ENCODE measurements around the gene SCYGR4. TPM values are rescaled to one million over a fixed set of nuclear protein-coding genes. Genes with fewer than 3 reads are reported as not detected.
"Not testable (repeated sequence)": the region's sequence is repeated elsewhere in the genome, so short reads cannot be mapped to it uniquely, and the experiment has no call there.

Gene SCYGR4
- total and polyA plus RNA-seq, 3 experiments from 2014 or later, result not detected

DNA sequence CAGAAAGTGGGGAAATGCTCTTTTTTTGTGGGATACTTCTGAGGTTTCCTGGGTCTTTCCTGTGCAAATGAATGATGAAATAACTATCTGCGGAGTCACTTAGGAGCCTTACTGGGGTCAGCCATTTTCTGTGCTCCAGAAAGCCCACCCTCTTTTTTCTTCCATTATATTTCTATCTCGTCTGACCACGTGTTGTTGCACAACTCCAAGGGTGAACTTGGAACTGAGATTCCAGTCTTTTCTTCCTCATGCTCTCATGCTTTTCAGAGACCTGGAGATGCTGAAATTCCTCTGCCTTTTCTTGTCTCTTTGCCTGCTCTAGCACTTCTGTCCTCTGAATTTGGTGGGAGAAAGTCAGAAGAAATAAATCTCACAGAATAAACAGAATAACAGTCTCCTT is 44.5 kb downstream of the SCYGR4 start:
- Mint-ChIP-seq H3K27ac (no peak overlapping the region), H3K4me3 (no peak overlapping the region), H3K36me3 (no peaks in the 10 kb centered on the region), H3K27me3 (peaks cover 4 to 10% of the 10 kb centered on the region in 2 donors), H3K9me3 (no peaks in the 10 kb centered on the region), H3K4me1 (no peaks in the 10 kb centered on the region)
- CTCF ChIA-PET, result no interaction called here
- POLR2A ChIA-PET, result no interaction called here
- Histone ChIP-seq H3K4me3 (ENCODE audit: low read length) (no peak overlapping the region), H3K27me3 (ENCODE audit: insufficient read depth, low read length, poor library complexity, severe bottlenecking) (no peaks in the 10 kb centered on the region), H3K4me1 (ENCODE audit: insufficient read depth, low read length) (no peaks in the 10 kb centered on the region), H3K36me3 (ENCODE audit: insufficient read depth, low read length) (no peaks in the 10 kb centered on the region), H3K27ac (ENCODE audit: low read depth, low read length) (no peak overlapping the region), H3K9me3 (ENCODE audit: low read length) (no peaks in the 10 kb centered on the region)
- no peak for DNase-seq

- H3K4me1 Mint-ChIP-seq, result no peaks in the 10 kb centered on the region
- H3K4me1 ChIP-seq (ENCODE audit: insufficient read depth, low read length), result no peaks in the 10 kb centered on the region
- no peak overlapping the region for H3K27ac Mint-ChIP-seq
- H3K27me3 Mint-ChIP-seq, result peaks cover 6 to 12% of the 10 kb centered on the region in 2 donors
- H3K4me3 ChIP-seq (ENCODE audit: low read length), result no peak overlapping the region
- CTCF ChIA-PET, result interaction anchor here (1.0 kb wide), 1 partner anchor 7 kb away, joined by 4 read pairs; no protein-coding TSS in a partner anchor
- H3K9me3 Mint-ChIP-seq, result no peaks in the 10 kb centered on the region
- POLR2A ChIA-PET, result no interaction called here
- H3K9me3 ChIP-seq (ENCODE audit: low read length), result no peaks in the 10 kb centered on the region
- H3K27me3 ChIP-seq (ENCODE audit: insufficient read depth, low read length, poor library complexity, severe bottlenecking), result no peaks in the 10 kb centered on the region
- no peaks in the 10 kb centered on the region for H3K36me3 ChIP-seq (ENCODE audit: insufficient read depth, low read length)
- no peak overlapping the region for H3K4me3 Mint-ChIP-seq
- no peak for DNase-seq
- H3K36me3 Mint-ChIP-seq, result no peaks in the 10 kb centered on the region
- H3K27ac ChIP-seq (ENCODE audit: low read depth, low read length), result no peak overlapping the region
Measured at GRCh38 chr2:227665189-227665940, 48.1 kb downstream of the SCYGR4 start.

GRCh38 chr2:227666631-227667170 is 49.4 kb downstream of the SCYGR4 start, which contains the start of gene SCYGR5:
Gene SCYGR5 (plus strand): TSS chr2:227666804. CDS start chr2:227666804, 0 bp downstream.
- POLR2A ChIA-PET; H3K4me1 Mint-ChIP-seq; H3K4me1 ChIP-seq (ENCODE audit: insufficient read depth, low read length); H3K27me3 ChIP-seq (ENCODE audit: insufficient read depth, low read length, poor library complexity, severe bottlenecking); H3K9me3 Mint-ChIP-seq; H3K4me3 ChIP-seq (ENCODE audit: low read length); H3K27ac ChIP-seq (ENCODE audit: low read depth, low read length); H3K36me3 Mint-ChIP-seq; H3K4me3 Mint-ChIP-seq; DNase-seq; H3K9me3 ChIP-seq (ENCODE audit: low read length); H3K36me3 ChIP-seq (ENCODE audit: insufficient read depth, low read length): not testable (repeated sequence)
- CTCF ChIA-PET, result interaction anchor here (1.0 kb wide), 1 partner anchor 9 kb away, joined by 4 read pairs; no protein-coding TSS in a partner anchor
- Mint-ChIP-seq H3K27ac (peak within 1 kb of the TSS in 1 of 8 donors; percentile 63), H3K27me3 (peaks cover 7 to 16% of the 10 kb centered on the region in 2 donors)

Other genes with a start within 250 kb of the SCYGR4 start
- gene TM4SF20, start 238.2 kb upstream of the SCYGR4 start, total RNA-seq, result not detected
- gene TM4SF20, start 238.2 kb upstream of the SCYGR4 start, polyA plus RNA-seq, result not detected
- not detected for gene SCYGR1, start 229.5 kb upstream of the SCYGR4 start, total RNA-seq
- gene SCYGR1, start 229.5 kb upstream of the SCYGR4 start, polyA plus RNA-seq, result not detected
- gene AGFG1, start 145.3 kb upstream of the SCYGR4 start, total RNA-seq, result 100 to 1,000 TPM; 139 to 141 TPM
- gene AGFG1, start 145.3 kb upstream of the SCYGR4 start, polyA plus RNA-seq, result 31.6 TPM
- not detected for gene SCYGR2, start 18.6 kb upstream of the SCYGR4 start, total RNA-seq
- gene SCYGR2, start 18.6 kb upstream of the SCYGR4 start, polyA plus RNA-seq, result not detected
- not detected for gene SCYGR3, start 2.7 kb upstream of the SCYGR4 start, total RNA-seq
- not detected for gene SCYGR3, start 2.7 kb upstream of the SCYGR4 start, polyA plus RNA-seq
- gene SCYGR5, start 49.3 kb downstream of the SCYGR4 start, total RNA-seq, result not detected
- not detected for gene SCYGR5, start 49.3 kb downstream of the SCYGR4 start, polyA plus RNA-seq
- gene SLC19A3, start 100.5 kb downstream of the SCYGR4 start, total RNA-seq, result not detected
- not detected for gene SLC19A3, start 100.5 kb downstream of the SCYGR4 start, polyA plus RNA-seq
- gene SCYGR6, start 107.3 kb downstream of the SCYGR4 start, total RNA-seq, result not detected
- not detected for gene SCYGR6, start 107.3 kb downstream of the SCYGR4 start, polyA plus RNA-seq
- not detected for gene SCYGR7, start 110.8 kb downstream of the SCYGR4 start, total RNA-seq
- gene SCYGR7, start 110.8 kb downstream of the SCYGR4 start, polyA plus RNA-seq, result not detected
- gene SCYGR8, start 128.4 kb downstream of the SCYGR4 start, total RNA-seq, result not detected
- not detected for gene SCYGR8, start 128.4 kb downstream of the SCYGR4 start, polyA plus RNA-seq
- gene CCL20, start 196.3 kb downstream of the SCYGR4 start, total RNA-seq, result 1 to 10 TPM; 3.5 to 5.0 TPM
- 0.63 TPM for gene CCL20, start 196.3 kb downstream of the SCYGR4 start, polyA plus RNA-seq